ENCODE results near the gene SNX5. TPM values are rescaled to one million over a fixed set of nuclear protein-coding genes. Genes with fewer than 3 reads are reported as not detected.

The SNX5 gene
- total and polyA plus RNA-seq, 2 of the 13 experiments (the other 11 are each of a cell fraction or from before 2014, with no cell fraction given): 664 to 1,040 TPM

GRCh38 chr20:18005990-18006364 is 37.4 kb upstream of the SNX5 start (continued):
- TF ChIP-seq ZNF790 (CRISPR knock-in tag; IDR thresholded peaks at IDR 0.05; ENCODE audit: borderline replicate concordance) (no peak), GATA4 (IDR thresholded peaks at IDR 0.05; ENCODE audit: borderline replicate concordance, low read depth) (no peak), FOXO4 (CRISPR knock-in tag; conservative IDR thresholded peaks at IDR 0.05) (no peak), ESRRA (CRISPR knock-in tag; IDR thresholded peaks at IDR 0.05; ENCODE audit: low read depth) (no peak), POLR2G (IDR thresholded peaks at IDR 0.05; ENCODE audit: low read depth, low read length) (no peak), NFKB2 (CRISPR knock-in tag; IDR thresholded peaks at IDR 0.05; ENCODE audit: borderline replicate concordance) (0 out of 2 replicates have a peak, but pooled peaks have one; percentile 23), ZFAT (CRISPR knock-in tag; conservative IDR thresholded peaks at IDR 0.05) (no peak), ZNF572 (CRISPR knock-in tag; IDR thresholded peaks at IDR 0.05) (no peak), SNAPC2 (CRISPR knock-in tag; IDR thresholded peaks at IDR 0.05) (no peak), IKZF5 (CRISPR knock-in tag; IDR thresholded peaks at IDR 0.05) (no peak), THAP7 (CRISPR knock-in tag; IDR thresholded peaks at IDR 0.05) (0 out of 2 replicates have a peak, but pooled peaks have one; percentile 32), KDM6A (CRISPR knock-in tag; IDR thresholded peaks at IDR 0.05; ENCODE audit: low read depth) (no peak), ZNF337 (CRISPR knock-in tag; IDR thresholded peaks at IDR 0.05; ENCODE audit: borderline replicate concordance, low read depth) (no peak), ZNF432 (CRISPR knock-in tag; IDR thresholded peaks at IDR 0.05; ENCODE audit: borderline replicate concordance) (no peak), ETV5 (CRISPR knock-in tag; IDR thresholded peaks at IDR 0.05; ENCODE audit: borderline replicate concordance) (no peak; the same call in 1 of the 2 replicates), SKI (IDR thresholded peaks at IDR 0.05; ENCODE audit: partially characterized antibody) (no peak), FUBP1 (CRISPR knock-in tag; IDR thresholded peaks at IDR 0.05; ENCODE audit: borderline replicate concordance) (no peak), ZNF883 (CRISPR knock-in tag; IDR thresholded peaks at IDR 0.05; ENCODE audit: not compliant biosample characterization) (no peak), ZSCAN5A (CRISPR knock-in tag; IDR thresholded peaks at IDR 0.05; ENCODE audit: borderline replicate concordance) (no peak), JARID2 (CRISPR knock-in tag; IDR thresholded peaks at IDR 0.05; ENCODE audit: insufficient replicate concordance) (no peak), ZMAT5 (CRISPR knock-in tag; IDR thresholded peaks at IDR 0.05; ENCODE audit: borderline replicate concordance, low read depth) (no peak), GABPA (IDR thresholded peaks at IDR 0.05; ENCODE audit: low read depth, low read length) (no peak), GABPA (CRISPR knock-in tag; IDR thresholded peaks at IDR 0.05; ENCODE audit: low read depth) (no peak)
